CD4-positive, alpha-beta T cell treated with Interleukin-4 for 4 hours (primary cell): ENCODE measurements around the gene STON1.
"Not testable (repeated sequence)": the region's sequence is repeated elsewhere in the genome, so short reads cannot be mapped to it uniquely, and the experiment has no call there.

ENCODE experiments used
- DNase-seq: peaks from one replicate; pipeline ENCODE4 v3.0.0-alpha.2; 2020

The STON1 gene

DNA sequence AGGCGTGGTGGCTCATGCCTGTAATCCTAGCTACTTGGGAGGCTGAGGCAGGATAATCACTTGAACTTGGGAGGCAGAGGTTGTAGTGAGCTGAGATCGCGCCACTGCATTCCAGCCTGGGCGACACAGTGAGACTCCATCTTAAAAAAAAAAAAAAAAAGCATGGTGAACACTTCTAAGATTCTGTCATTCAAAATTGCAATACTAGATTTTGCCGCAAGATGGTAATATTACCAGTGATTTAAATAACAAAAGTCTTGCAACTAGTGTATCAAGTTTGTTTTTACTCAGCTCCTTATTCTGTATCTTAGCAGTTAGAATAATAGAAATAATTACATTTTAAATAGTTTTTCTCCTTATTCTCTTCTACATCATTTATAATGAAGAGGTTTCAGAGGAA is 92.7 kb downstream of the STON1 start:
- not testable (repeated sequence) for DNase-seq

DNA sequence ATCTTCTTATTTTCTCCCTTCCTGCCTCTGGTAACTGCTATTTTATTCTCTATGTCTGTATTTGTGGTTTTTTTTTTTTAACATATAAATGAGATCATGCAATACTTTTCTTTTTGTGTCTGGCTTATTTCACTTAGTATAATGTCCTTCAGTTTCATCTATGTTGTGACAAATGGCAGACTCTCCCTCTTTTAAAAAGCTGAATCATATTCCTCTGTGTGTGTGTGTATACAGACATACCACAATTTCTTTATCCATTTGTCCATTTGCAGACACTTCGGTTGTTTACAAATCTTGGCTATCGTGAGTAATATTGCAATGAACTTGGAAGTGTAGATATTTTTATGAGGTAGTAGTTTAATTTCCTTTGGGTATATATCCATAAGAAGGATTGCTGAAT is 94.7 kb downstream of the STON1 start:
- no peak for DNase-seq

GRCh38 chr2:48626047-48626446 is 96.1 kb downstream of the STON1 start:
- no peak for DNase-seq

- no peak for DNase-seq
Measured at GRCh38 chr2:48633143-48633542, 103.2 kb downstream of the STON1 start.

- DNase-seq = no peak
Measured at GRCh38 chr2:48635786-48636185, 105.8 kb downstream of the STON1 start.

DNA sequence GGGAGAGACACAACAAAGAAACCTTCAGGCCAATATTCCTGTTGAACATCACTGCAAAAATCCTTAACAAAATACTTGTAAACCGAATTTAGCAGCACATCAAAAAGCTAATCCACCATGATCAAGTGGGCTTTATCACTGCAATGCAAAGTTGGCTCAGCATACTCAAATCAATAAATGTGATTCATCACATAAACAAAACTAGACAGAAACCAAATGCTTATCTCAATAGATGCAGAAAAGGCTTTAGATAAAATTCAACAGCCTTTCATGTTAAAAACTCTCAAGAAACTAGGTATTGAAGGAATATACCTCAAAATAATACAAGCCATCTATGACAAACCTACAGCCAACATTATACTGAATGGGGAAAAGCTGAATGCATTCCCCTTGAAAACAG is 108.3 kb downstream of the STON1 start:
- no peak for DNase-seq
